Thyroid gland (tissue), 4 donors: ENCODE measurements around the gene CLCNKA. TPM values are rescaled to one million over a fixed set of nuclear protein-coding genes. Genes with fewer than 3 reads are reported as not detected.

Experiments
- DNase-seq, 2 donors: peaks; one replicate each; pipeline ENCODE4 v3.0.0-alpha.2; 2019
- H3K27ac ChIP-seq, 3 donors: fragments of 200-600 bp; sonication (generic); 1 replicate in 2 of 3; 2 replicates in 1 of 3; pipeline ENCODE4 v1.5.1; 2016 to 2019; ENCODE audit warnings: mild to moderate bottlenecking in 1 of 3, moderate library complexity in 1 of 3
- H3K27me3 ChIP-seq: fragments of 200-600 bp; sonication (generic); one replicate; pipeline ENCODE4 v1.5.1; 2019
- H3K36me3 ChIP-seq, 2 donors: fragments of 200-600 bp; sonication (generic); one replicate each; pipeline ENCODE4 v1.5.1; 2016 to 2019
- H3K4me1 ChIP-seq, 2 donors: fragments of 200-600 bp; sonication (generic); one replicate each; pipeline ENCODE4 v1.5.1; 2017 to 2019
- H3K4me3 ChIP-seq, 3 donors: fragments of 200-600 bp; sonication (generic); replicated peaks in 1 of 3; 1 replicate in 2 of 3; 2 replicates in 1 of 3; pipeline ENCODE4 v1.5.1; 2016; ENCODE audit warnings: mild to moderate bottlenecking in 1 of 3
- H3K9me3 ChIP-seq: fragments of 200-600 bp; sonication (generic); one replicate; pipeline ENCODE4 v1.5.1; 2017
- CTCF ChIP-seq, 6 experiments: fragments of 200-600 bp in 3 of 6; fragments of 450-650 bp in 3 of 6; sonication (generic) in 3 of 6; IDR thresholded peaks; one replicate each; pipeline ENCODE4 v1.5.1; 2016 to 2019; ENCODE audit warnings: antibody characterized with exemption in 6 of 6, mild to moderate bottlenecking in 2 of 6, inconsistent platforms in 1 of 6, moderate library complexity in 1 of 6
- POLR2A ChIP-seq, 2 donors: fragments of 450-650 bp; IDR thresholded peaks; one replicate each; pipeline ENCODE4 v1.6.1; 2017; ENCODE audit warnings: antibody characterized with exemption in 2 of 2, mild to moderate bottlenecking in 2 of 2, moderate library complexity in 1 of 2
- WGBS, 2 donors: methylation state at CpG; one replicate each; pipeline ENCODE4 v1.1.5; 2017; 5-methylcytosine and 5-hydroxymethylcytosine counted together
- intact Hi-C: fragments of 100-400 bp; cut with DNase I; formaldehyde crosslinking; loops from one replicate; pipeline ENCODE4 v1.15.1; 2023
- total RNA-seq, 4 donors: library from RNA; depleted of rRNA; stranded (reverse); fragments of >200 nt; gene quantifications; one replicate each; pipeline ENCODE4 v1.2.3, GENCODE V29; 2016

CLCNKA gene
- total RNA-seq, 4 donors from 2014 or later = 3.9 to 27.1 (median 16.1) TPM

- DNase-seq = peak; percentile 36 to 72
- Histone ChIP-seq H3K27ac (peak within 1 kb of the TSS; percentile 55 to 96 (median 67)), H3K4me1 (peaks cover 68 to 71% of the 10 kb centered on the region in 2 donors), H3K4me3 (no peak within 1 kb of the TSS), H3K9me3 (no peaks in the 10 kb centered on the region), H3K27me3 (no peaks in the 10 kb centered on the region), H3K36me3 (no peaks in the 10 kb centered on the region)
- peak in 1 of 2 donors; percentile 66 for TF ChIP-seq POLR2A (IDR thresholded peaks at IDR 0.05)
- peak in 1 of 6 experiments; percentile 13 for TF ChIP-seq CTCF (IDR thresholded peaks at IDR 0.05)
- 48 to 59% methylated on average over 36 to 37 of the region's 37 CpGs for WGBS, 2 donors
- intact Hi-C loops = no loop called here
Measured at GRCh38 chr1:16017461-16018303, 4.2 kb upstream of the CLCNKA start, which contains the start of gene HSPB7. HSPB7 (minus strand) TSS chr1:16018043; CDS start chr1:16017963, 80 bp downstream.

- no peak for DNase-seq
- intact Hi-C loops = no loop called here
- no peaks in the 10 kb centered on the region for H3K36me3 ChIP-seq
- TF ChIP-seq CTCF (IDR thresholded peaks at IDR 0.05) (no peak), POLR2A (IDR thresholded peaks at IDR 0.05) (no peak)
- peaks cover 65 to 66% of the 10 kb centered on the region in 2 donors for H3K4me1 ChIP-seq
- H3K27ac ChIP-seq = peak overlapping the region; percentile 39 to 96 (median 67)
- 30 to 54% methylated on average over 2 to 4 of the region's 4 CpGs for WGBS, 2 donors
- no peaks in the 10 kb centered on the region for H3K27me3 ChIP-seq
- no peak overlapping the region for H3K4me3 ChIP-seq
- H3K9me3 ChIP-seq = no peaks in the 10 kb centered on the region
Measured at GRCh38 chr1:16018308-16018707, 3.5 kb upstream of the CLCNKA start.

GRCh38 chr1:16018749-16019643 lies 2.8 kb upstream of the CLCNKA start:
- intact Hi-C loops = no loop called here
- Histone ChIP-seq H3K4me1 (peaks cover 58 to 61% of the 10 kb centered on the region in 2 donors), H3K36me3 (no peaks in the 10 kb centered on the region), H3K27ac (peak overlapping the region; percentile 39 to 96 (median 67)), H3K4me3 (no peak overlapping the region), H3K9me3 (no peaks in the 10 kb centered on the region), H3K27me3 (no peaks in the 10 kb centered on the region)
- DNase-seq = peak in 1 of 2 donors; percentile 67
- TF ChIP-seq CTCF (IDR thresholded peaks at IDR 0.05) = no peak
- no peak for TF ChIP-seq POLR2A (IDR thresholded peaks at IDR 0.05)
- WGBS, 2 donors = 77 to 88% methylated on average over 19 to 23 of the region's 23 CpGs

- Histone ChIP-seq H3K36me3 (no peaks in the 10 kb centered on the region), H3K4me3 (no peak overlapping the region), H3K9me3 (no peaks in the 10 kb centered on the region), H3K27me3 (no peaks in the 10 kb centered on the region), H3K4me1 (peaks cover 51 to 54% of the 10 kb centered on the region in 2 donors), H3K27ac (peak overlapping the region in 2 of 3 donors; percentile 67 to 96)
- peak in 1 of 2 donors; percentile 73 for DNase-seq
- WGBS, 2 donors = 66 to 68% methylated on average over 8 to 9 of the region's 9 CpGs
- TF ChIP-seq POLR2A (IDR thresholded peaks at IDR 0.05) (no peak), CTCF (IDR thresholded peaks at IDR 0.05) (no peak)
- intact Hi-C loops = no loop called here
Measured at GRCh38 chr1:16019644-16020277, 2.1 kb upstream of the CLCNKA start.
